ENCODE measurements around the gene METTL4.

GRCh38 chr18:2564373-2564772 is 6.9 kb downstream of the METTL4 start:
- TF ChIP-seq POLR2A (IDR thresholded peaks at IDR 0.05; ENCODE audit: borderline replicate concordance, extremely low read depth, insufficient read depth, insufficient read length): no peak
- TF ChIP-seq CTCF (IDR thresholded peaks at IDR 0.05 in 2 of 3, conservative IDR thresholded peaks at IDR 0.05 in 1 of 3; ENCODE audit: borderline replicate concordance in 1 of 3, insufficient read depth in 1 of 3, low read depth in 2 of 3, low read length in 2 of 3): no peak
- no peak for TF ChIP-seq EZH2 (IDR thresholded peaks at IDR 0.05)
- TF ChIP-seq REST (IDR thresholded peaks at IDR 0.05; ENCODE audit: low read depth): no peak
- TF ChIP-seq ZNF274 (IDR thresholded peaks at IDR 0.05; ENCODE audit: low read depth, low read length): no peak
- TF ChIP-seq POLR2AphosphoS5 (IDR thresholded peaks at IDR 0.05; ENCODE audit: low read depth, low read length): no peak
- TF ChIP-seq EZH2phosphoT487 (IDR thresholded peaks at IDR 0.05; ENCODE audit: borderline replicate concordance): no peak
